Mesendoderm (in vitro differentiated cells): ENCODE results near the gene RBBP8NL.
A peak's percentile ranks its signal among the peaks of the same experiment; 100 is the strongest.

Source experiments
- DNase-seq: peaks from one replicate; pipeline ENCODE4 v3.0.0; 2013
- H2AK5ac ChIP-seq: 2 replicates; pipeline ENCODE4 v1.6.1; 2013; ENCODE audit warnings: low read length, inconsistent platforms
- H2BK120ac ChIP-seq: 2 replicates; pipeline ENCODE4 v1.6.1; 2013; ENCODE audit warnings: low read depth, mild to moderate bottlenecking, low read length, moderate library complexity, mixed read lengths
- H2BK15ac ChIP-seq: replicated peaks from 2 replicates; pipeline ENCODE4 v1.6.1; 2013; ENCODE audit warnings: low read depth, mild to moderate bottlenecking, moderate library complexity
- H2BK5ac ChIP-seq: 2 replicates; pipeline ENCODE4 v1.6.1; 2013; ENCODE audit warnings: low read length, inconsistent platforms
- H3K18ac ChIP-seq: 2 replicates; pipeline ENCODE4 v1.6.1; 2013; ENCODE audit warnings: mild to moderate bottlenecking, low read length, mixed read lengths
- H3K23ac ChIP-seq: one replicate; pipeline ENCODE4 v1.6.1; 2013; ENCODE audit warnings: low read length
- H3K27ac ChIP-seq: 2 replicates; pipeline ENCODE4 v1.5.1; 2013; ENCODE audit warnings: low read depth, mild to moderate bottlenecking, inconsistent platforms, low read length, moderate library complexity
- H3K27me3 ChIP-seq: 2 replicates; pipeline ENCODE4 v1.6.1; 2013; ENCODE audit warnings: low read length, control low read depth, mild to moderate bottlenecking, inconsistent platforms; ENCODE audit not compliant: insufficient read depth, poor library complexity
- H3K36me3 ChIP-seq: 2 replicates; pipeline ENCODE4 v1.6.1; 2013; ENCODE audit warnings: low read length, inconsistent platforms; ENCODE audit not compliant: control insufficient read depth, insufficient read depth
- H3K4ac ChIP-seq: one replicate; pipeline ENCODE4 v1.6.1; 2013; ENCODE audit warnings: low read depth, mild to moderate bottlenecking, low read length, moderate library complexity
- H3K4me1 ChIP-seq: 2 replicates; pipeline ENCODE4 v1.6.1; 2013; ENCODE audit warnings: low read depth, low read length, inconsistent platforms; ENCODE audit not compliant: control insufficient read depth
- H3K4me2 ChIP-seq: 2 replicates; pipeline ENCODE4 v1.6.1; 2013; ENCODE audit warnings: low read length
- H3K4me3 ChIP-seq: 2 replicates; pipeline ENCODE4 v1.5.1; 2013; ENCODE audit warnings: mild to moderate bottlenecking, low read length
- H3K56ac ChIP-seq: one replicate; pipeline ENCODE4 v1.6.1; 2013; ENCODE audit warnings: low read length
- H3K79me1 ChIP-seq: 2 replicates; pipeline ENCODE4 v1.6.1; 2013; ENCODE audit warnings: low read length, inconsistent platforms
- H3K79me2 ChIP-seq: 2 replicates; pipeline ENCODE4 v1.6.1; 2013; ENCODE audit warnings: mild to moderate bottlenecking, low read length; ENCODE audit not compliant: control insufficient read depth, insufficient read depth
- H3K9ac ChIP-seq: 2 replicates; pipeline ENCODE4 v1.6.1; 2013; ENCODE audit warnings: low read length, inconsistent platforms
- H4K5ac ChIP-seq: one replicate; pipeline ENCODE4 v1.6.1; 2013; ENCODE audit warnings: low read length
- H4K8ac ChIP-seq: one replicate; pipeline ENCODE4 v1.6.1; 2013; ENCODE audit warnings: low read depth, mild to moderate bottlenecking, control low read depth, low read length, moderate library complexity
- WGBS: extraction: QIAGEN DNeasy Blood & Tissue Kit; methylation state at CpG from one replicate; pipeline ENCODE4 v1.1.7; 2013; ENCODE audit warnings: low lambda C conversion rate, missing lambda C conversion rate; ENCODE audit not compliant: insufficient coverage; ENCODE audit errors: extremely low coverage; 5-methylcytosine and 5-hydroxymethylcytosine counted together

The RBBP8NL gene

DNA sequence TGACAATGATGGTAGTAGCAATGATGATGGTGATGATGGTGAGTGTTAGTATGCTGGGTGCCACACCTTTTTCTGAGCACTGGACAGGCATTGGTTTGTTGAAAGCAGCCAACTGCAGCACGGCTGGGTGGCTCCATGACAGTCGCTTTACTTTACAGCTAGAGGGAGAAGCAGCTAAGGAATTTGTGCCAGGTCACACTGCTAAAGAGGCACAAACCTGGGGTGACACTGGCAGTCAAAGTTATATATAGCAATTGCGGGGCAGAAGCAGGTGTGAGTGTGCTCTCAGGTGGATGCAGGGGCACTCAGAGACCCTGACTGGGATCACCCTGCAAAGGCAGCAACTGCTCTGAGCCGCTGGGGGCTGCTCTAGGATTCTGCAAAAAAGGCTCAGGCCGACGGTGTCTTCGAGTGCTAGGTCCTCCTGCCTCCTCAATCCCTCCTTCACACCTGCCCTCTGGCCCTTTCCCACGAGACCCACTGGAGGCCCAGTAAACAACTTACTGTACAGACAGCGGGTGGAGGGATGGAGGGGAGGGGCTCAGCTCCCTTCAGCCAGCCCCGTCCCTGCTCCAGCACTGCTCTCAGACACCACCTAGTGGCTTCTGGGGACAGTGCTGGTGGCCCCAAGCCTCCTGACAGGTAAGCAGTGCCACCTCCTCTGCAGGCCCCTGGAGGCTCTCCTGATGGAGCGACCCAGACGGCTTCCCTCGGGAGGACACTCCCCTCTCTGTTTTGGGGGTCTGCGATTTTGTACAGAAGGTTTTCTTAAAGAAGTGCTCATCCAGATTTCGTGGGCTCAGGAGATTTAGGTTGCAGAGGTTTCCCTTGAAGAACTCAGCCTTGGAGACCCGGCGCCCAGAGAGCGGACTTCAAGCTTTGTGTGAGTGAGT lies 44.8 kb downstream of the RBBP8NL start:
- no peaks in the 10 kb centered on the region for H3K27me3 ChIP-seq
- H3K4me3 ChIP-seq, result no peak overlapping the region
- no peak overlapping the region for H4K5ac ChIP-seq
- H4K8ac ChIP-seq, result no peak overlapping the region
- H3K4me1 ChIP-seq, result no peaks in the 10 kb centered on the region
- no peak overlapping the region for H2BK120ac ChIP-seq
- peaks cover 20% of the 10 kb centered on the region for H3K79me2 ChIP-seq
- no peak overlapping the region for H3K4me2 ChIP-seq
- no peak overlapping the region for H2BK15ac ChIP-seq
- no peak overlapping the region for H2AK5ac ChIP-seq
- H3K27ac ChIP-seq, result no peak overlapping the region
- H3K4ac ChIP-seq, result no peak overlapping the region
- no peak overlapping the region for H2BK5ac ChIP-seq
- peaks cover 6% of the 10 kb centered on the region for H3K79me1 ChIP-seq
- H3K18ac ChIP-seq, result no peak overlapping the region
- H3K23ac ChIP-seq, result no peak overlapping the region
- no peak overlapping the region for H3K9ac ChIP-seq
- DNase-seq, result peak; percentile 91
- WGBS, result no CpG with 5 or more reads among the region's 18 CpGs
- H3K36me3 ChIP-seq, result no peaks in the 10 kb centered on the region
- no peak overlapping the region for H3K56ac ChIP-seq

DNA sequence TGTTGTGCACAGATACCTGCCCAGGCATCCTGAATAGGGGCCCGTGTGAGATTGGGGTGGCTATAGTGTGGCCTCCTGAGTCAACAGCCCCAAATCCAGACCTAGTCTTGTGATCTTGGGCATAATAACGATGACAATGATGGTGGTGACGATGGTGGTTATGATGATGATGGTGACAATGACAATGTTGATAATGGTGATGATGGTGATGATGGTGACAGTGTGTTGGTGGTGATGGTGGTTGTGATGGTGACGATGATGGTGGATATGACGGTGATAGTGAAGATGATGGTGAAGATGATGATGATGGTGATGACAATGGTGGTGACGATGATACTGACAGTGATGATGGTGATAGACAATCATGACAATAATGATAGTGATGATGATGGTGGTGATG lies 45.5 kb downstream of the RBBP8NL start:
- Histone ChIP-seq H4K5ac (no peak overlapping the region), H3K4ac (no peak overlapping the region), H3K56ac (no peak overlapping the region), H4K8ac (no peak overlapping the region), H3K18ac (no peak overlapping the region), H3K27ac (no peak overlapping the region), H2AK5ac (no peak overlapping the region), H3K4me3 (no peak overlapping the region), H3K9ac (no peak overlapping the region), H3K23ac (no peak overlapping the region), H3K79me1 (peaks cover 4% of the 10 kb centered on the region), H2BK120ac (no peak overlapping the region), H3K27me3 (no peaks in the 10 kb centered on the region), H2BK5ac (no peak overlapping the region), H3K79me2 (peaks cover 15% of the 10 kb centered on the region), H3K4me2 (no peak overlapping the region), H2BK15ac (no peak overlapping the region), H3K36me3 (no peaks in the 10 kb centered on the region), H3K4me1 (no peaks in the 10 kb centered on the region)
- no peak for DNase-seq
- WGBS, result no CpG with 5 or more reads among the region's 6 CpGs

DNA sequence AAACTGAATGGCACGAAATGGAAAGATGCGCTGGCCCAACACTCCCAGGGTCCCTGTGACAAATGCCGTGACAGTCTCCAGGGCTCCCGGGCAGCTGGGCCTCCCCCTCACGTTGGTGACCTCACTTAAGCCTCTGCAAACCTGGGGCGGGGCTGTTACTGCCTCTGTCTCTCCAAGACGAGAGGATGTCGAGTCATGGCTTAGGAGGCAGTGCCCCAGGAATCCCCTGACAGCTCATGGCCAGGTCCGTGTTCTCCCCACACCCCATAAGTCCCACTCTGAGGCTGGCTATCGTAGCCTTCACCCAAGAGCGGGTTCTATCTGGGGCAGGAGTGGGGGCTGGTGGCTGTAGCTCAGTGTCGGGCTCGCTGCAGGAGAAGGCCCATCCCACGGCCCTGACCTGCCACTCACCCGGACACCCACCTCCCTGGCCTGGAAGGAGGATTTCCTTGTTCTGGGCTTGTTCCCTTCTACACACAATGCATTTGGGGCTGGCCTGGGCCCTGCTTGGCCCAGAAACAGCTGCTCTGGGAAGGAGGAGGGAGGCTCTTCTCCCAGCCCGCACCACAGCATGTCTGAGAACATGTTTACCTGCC lies 46.0 kb downstream of the RBBP8NL start:
- Histone ChIP-seq H4K8ac (no peak overlapping the region), H3K27me3 (no peaks in the 10 kb centered on the region), H3K9ac (no peak overlapping the region), H3K79me1 (peaks cover 4% of the 10 kb centered on the region), H2BK120ac (no peak overlapping the region), H2BK15ac (no peak overlapping the region), H2BK5ac (no peak overlapping the region), H3K18ac (no peak overlapping the region), H3K4me2 (no peak overlapping the region), H4K5ac (no peak overlapping the region), H3K27ac (no peak overlapping the region), H3K4me3 (no peak overlapping the region), H3K36me3 (no peaks in the 10 kb centered on the region), H3K79me2 (peaks cover 11% of the 10 kb centered on the region), H3K4me1 (no peaks in the 10 kb centered on the region), H3K23ac (no peak overlapping the region), H2AK5ac (no peak overlapping the region), H3K56ac (no peak overlapping the region), H3K4ac (no peak overlapping the region)
- DNase-seq, result no peak
- no CpG with 5 or more reads among the region's 16 CpGs for WGBS

DNA sequence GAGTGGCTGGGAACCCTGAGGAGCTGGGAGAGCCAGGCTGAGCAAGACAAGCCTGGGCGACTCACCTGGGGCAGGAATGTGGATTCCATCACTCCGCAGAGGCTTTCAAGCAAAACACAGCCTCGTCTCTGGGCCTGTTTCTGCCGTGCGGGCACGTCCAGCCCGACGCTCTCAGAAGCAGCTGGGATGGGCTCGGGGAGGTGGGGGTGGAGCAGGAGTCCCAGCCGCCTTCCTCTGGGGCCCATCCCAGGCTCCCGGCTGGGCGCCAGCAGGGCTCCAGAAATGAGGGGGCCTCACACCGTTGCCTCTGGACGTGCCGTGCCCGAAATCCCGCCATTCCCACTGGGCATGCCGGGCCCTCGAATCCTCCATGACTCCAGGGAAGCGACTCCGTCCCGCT lies 49.1 kb downstream of the RBBP8NL start:
- H2AK5ac ChIP-seq, result no peak overlapping the region
- peak; percentile 62 for DNase-seq
- no peaks in the 10 kb centered on the region for H3K36me3 ChIP-seq
- no peak overlapping the region for H3K4me2 ChIP-seq
- H4K8ac ChIP-seq, result no peak overlapping the region
- peak overlapping the region; percentile 12 for H3K18ac ChIP-seq
- no CpG with 5 or more reads among the region's 22 CpGs for WGBS
- H3K79me2 ChIP-seq, result no peaks in the 10 kb centered on the region
- H4K5ac ChIP-seq, result no peak overlapping the region
- no peak overlapping the region for H2BK15ac ChIP-seq
- no peaks in the 10 kb centered on the region for H3K27me3 ChIP-seq
- no peak overlapping the region for H3K4me3 ChIP-seq
- H3K79me1 ChIP-seq, result no peaks in the 10 kb centered on the region
- no peak overlapping the region for H3K56ac ChIP-seq
- H2BK5ac ChIP-seq, result no peak overlapping the region
- H3K9ac ChIP-seq, result no peak overlapping the region
- no peak overlapping the region for H3K27ac ChIP-seq
- no peak overlapping the region for H3K23ac ChIP-seq
- H2BK120ac ChIP-seq, result no peak overlapping the region
- H3K4ac ChIP-seq, result peak overlapping the region; percentile 46
- no peaks in the 10 kb centered on the region for H3K4me1 ChIP-seq

DNA sequence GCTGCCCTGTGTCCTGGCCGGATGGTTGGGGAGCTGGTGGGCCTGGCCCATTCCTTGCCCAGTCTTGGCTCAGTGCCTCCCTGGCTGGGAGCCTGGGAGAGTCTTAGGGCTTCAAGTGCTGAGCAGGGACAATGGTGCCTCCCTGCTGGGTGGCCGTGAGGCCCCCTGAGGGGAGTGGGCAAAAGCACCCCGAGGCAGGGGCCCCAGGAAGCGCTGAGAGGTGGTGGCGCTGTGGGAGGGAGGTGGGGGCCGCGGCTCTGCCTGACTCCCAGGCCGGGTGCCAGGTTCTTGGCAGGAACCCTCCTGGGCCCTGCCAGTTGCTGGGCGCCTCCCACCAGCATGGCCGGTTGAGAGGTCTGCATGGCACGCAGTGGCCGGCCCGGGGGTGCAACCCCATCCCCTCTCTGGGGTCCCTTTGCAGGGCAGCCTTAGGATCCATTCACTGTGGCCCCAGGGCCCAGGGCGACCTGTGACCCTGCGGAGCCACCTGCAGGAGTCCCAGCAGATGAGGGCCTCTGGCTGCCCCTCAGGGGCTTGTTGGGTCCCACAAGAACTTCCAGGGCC lies 49.6 kb downstream of the RBBP8NL start:
- no peak for DNase-seq
- H3K56ac ChIP-seq, result no peak overlapping the region
- H3K27ac ChIP-seq, result no peak overlapping the region
- no peak overlapping the region for H3K4me2 ChIP-seq
- no peaks in the 10 kb centered on the region for H3K36me3 ChIP-seq
- no peaks in the 10 kb centered on the region for H3K27me3 ChIP-seq
- no peak overlapping the region for H4K5ac ChIP-seq
- no peak overlapping the region for H2AK5ac ChIP-seq
- no peak overlapping the region for H2BK120ac ChIP-seq
- H3K79me1 ChIP-seq, result no peaks in the 10 kb centered on the region
- H3K4me1 ChIP-seq, result no peaks in the 10 kb centered on the region
- no peaks in the 10 kb centered on the region for H3K79me2 ChIP-seq
- peak overlapping the region; percentile 12 for H3K18ac ChIP-seq
- H3K4me3 ChIP-seq, result no peak overlapping the region
- H4K8ac ChIP-seq, result no peak overlapping the region
- H3K9ac ChIP-seq, result no peak overlapping the region
- H2BK15ac ChIP-seq, result no peak overlapping the region
- H2BK5ac ChIP-seq, result no peak overlapping the region
- H3K23ac ChIP-seq, result no peak overlapping the region
- no CpG with 5 or more reads among the region's 15 CpGs for WGBS
- peak overlapping the region; percentile 46 for H3K4ac ChIP-seq
